ENCODE measurements around the gene C16orf92.

C16orf92 gene

DNA sequence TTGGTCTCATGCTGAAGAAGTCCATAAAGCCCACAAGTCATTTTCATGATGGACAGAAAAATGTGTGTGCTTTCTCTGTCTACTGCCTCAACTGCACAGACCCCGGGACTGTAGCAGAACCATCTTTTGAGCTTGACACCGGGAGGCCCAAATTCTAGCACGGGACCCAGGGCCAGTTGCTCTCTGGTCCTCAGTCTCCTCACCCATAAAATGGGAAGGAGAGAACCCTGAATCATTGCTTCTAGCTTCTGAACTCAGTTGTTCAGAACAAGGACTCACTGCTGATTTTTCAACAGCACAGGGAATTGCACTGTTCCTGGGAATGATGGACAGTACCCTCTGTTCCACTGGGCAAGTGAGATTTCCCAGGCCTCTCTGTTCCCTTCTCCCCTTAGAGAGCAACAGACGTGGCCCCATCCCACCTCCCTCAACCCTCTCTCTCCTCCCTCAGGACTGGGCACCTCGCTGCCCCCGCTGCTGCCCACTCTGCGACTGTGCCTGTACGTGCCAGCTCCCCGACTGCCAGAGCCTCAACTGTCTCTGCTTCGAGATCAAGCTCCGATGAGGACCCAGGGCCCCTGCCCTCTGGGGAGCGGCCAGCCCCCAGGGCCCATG lies 40.4 kb downstream of the C16orf92 start:
- DNase-seq, result no peak

DNA sequence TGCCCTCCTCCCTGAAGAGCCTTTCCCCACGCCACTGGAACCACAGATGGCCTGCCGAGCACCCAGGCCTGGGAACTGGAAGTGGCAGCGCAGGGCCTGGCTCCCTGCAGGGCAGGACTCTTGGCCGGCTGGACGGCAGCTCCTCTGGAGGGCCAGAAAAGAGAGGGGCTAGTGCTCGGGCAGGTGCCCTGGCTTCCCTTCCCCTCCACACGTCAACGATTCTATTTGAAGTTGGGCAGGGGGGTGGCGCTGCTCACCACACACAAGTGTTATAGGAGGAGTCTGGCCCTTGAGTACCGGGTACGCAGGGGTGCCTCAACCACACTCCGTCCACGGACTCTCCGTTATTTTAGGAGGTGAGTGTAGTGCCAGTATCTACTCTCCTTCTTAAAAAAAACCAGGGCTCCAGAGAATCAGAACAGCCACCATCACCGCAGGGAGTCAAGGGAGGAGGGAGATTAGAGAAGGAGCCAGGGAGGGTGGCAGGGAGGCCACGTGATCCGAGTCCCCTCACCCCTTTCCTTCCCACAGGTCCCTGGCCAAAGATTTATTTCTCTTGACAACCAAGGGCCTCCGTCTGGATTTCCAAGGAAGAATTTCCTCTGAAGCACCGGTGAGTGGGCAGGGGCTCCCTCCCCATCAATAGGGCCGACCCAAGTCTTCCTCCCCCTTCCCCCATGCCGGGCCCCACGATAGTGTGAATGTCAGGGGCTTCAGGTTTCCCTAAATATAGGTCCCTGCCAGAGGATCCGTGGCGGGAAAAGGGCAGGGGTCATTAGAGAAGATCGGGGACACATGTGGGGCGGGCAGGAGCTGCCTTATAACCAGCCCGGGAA lies 41.1 kb downstream of the C16orf92 start:
- peak; percentile 81 for DNase-seq

DNA sequence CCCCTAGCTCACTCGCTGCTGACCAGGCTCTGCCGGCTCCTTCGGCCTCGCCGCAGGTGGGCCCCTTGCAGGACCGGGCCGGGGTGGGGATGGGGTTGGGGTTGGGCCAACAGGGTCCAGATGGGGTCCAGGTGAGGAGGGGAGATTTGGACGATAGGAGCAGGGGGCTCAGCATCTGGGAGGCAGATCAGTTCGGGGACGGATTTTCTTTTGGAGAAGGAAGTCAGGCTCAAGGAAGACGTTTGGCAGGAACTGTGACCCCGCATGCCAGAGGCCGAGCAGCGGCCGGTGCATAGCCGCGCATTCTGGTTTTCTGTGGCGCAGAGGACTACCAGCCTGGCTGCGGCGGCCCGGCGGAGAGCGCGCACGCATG lies 41.7 kb downstream of the C16orf92 start:
- no peak for DNase-seq

DNA sequence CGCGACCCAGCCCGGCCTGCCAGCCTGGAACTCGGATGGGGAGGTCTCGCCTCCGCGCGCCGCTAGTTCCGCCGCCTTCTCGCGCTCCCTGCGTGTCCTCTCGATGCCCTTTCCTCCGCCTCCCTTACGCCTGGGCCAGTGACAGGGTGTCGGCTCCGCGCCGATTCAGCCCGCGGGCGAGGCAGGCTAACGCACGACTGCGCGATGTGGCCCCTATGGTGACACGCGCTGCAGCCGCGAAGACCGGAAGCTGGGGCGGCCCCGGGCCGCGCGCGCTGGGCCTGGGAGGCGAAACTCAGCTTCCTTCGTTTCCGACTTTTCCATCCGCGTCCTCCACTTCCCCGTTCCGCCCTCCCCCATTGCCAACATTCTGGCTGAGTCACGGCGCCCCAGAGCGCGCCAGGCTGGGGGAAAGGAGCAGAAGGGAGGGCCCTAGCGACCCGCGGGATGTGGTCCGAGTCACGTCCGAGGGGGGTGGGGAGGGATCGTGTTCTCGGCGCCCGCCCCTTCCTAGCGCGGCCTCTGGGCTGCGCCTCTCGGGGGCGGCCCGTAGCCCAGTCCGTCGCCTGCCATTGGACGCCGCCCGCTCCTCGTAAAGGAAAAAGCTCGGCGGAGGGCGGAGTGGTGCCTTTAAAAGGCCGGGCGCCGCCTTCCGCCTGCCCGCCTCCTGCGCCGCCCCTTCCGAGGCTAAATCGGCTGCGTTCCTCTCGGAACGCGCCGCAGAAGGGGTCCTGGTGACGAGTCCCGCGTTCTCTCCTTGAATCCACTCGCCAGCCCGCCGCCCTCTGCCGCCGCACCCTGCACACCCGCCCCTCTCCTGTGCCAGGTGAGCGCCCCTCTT lies 42.3 kb downstream of the C16orf92 start, which contains the start of gene ALDOA:
Gene ALDOA, plus strand, starts transcription at position 659 of the 841 bp plus-strand sequence. CDS start 1,138 bp downstream, outside the sequence.
- peak; percentile 99 for DNase-seq

DNA sequence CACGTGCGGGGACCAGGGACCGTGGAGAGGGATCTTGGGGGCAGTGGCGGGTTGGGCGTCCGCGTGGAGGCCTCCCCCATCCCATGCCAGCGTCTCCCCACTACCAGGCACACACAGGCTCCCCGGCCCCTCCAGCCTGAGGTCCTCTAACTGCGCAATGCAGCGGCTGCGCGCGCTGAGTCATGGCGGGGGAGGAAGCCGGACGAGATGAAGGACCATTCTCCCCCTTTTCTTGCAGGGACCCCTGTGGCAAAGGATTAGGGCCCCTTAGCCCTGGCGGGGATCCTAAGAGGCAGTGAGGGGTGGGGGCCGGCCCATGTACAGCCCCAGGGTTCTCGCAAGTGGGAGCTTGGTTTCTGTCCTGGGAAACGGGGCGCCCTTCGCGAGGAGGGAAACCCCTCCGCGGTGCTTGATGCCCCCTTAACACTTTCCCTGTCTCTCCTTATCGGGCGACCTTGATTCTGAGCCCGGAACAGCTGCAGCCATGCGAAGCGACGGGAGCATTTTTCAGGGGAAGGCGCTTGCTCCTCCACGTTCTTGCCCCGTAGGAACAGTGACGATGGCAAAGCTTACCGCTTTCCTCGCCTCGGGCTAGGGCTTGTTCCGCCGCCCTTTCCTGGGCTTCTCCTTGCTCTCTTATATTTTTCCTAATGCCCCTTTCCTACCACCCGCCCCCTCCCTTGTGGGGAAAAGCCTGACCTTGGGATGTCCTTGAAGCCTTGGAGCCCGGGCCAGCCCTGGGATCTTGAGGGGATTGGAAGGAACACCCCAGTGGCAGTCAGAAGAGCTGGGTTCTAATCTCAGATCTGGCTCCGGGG lies 43.2 kb downstream of the C16orf92 start:
- peak; percentile 61 for DNase-seq

DNA sequence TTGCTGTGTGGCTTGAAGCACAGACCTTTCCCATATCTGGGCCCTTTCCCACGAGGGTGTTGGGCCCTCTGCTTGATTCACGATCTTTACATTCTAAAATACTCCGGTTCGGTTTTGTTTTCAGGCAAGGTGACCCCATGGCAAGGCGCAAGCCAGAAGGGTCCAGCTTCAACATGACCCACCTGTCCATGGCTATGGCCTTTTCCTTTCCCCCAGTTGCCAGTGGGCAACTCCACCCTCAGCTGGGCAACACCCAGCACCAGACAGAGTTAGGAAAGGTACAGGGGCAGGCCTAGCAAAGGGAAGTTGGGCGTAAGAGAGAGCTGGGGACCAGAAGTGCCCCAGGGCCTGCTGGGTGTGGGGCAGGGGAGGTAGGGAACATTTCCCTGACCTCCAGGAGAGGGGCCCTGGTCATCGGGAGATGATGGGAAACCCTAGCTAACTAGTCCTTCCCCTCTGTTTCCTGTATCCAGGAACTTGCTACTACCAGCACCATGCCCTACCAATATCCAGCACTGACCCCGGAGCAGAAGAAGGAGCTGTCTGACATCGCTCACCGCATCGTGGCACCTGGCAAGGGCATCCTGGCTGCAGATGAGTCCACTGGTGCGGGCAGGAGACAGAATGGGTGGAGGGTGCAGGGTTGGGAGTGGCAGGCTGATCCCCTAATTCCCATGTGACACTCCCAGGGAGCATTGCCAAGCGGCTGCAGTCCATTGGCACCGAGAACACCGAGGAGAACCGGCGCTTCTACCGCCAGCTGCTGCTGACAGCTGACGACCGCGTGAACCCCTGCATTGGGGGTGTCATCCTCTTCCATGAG lies 44.0 kb downstream of the C16orf92 start:
- no peak for DNase-seq

DNA sequence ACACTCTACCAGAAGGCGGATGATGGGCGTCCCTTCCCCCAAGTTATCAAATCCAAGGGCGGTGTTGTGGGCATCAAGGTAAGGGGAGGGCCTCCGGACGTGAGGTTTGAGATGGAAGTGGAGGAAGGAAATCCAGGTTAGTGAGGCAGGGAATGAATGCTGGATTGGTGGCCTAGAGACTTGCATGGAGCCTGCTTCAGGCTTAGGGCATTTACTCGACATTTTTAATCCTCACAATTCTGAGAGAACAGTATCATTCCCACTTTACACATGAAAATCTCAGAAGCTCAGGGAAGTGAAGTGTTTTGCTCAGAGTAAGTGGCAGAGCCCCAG lies 44.6 kb downstream of the C16orf92 start:
- no peak for DNase-seq

DNA sequence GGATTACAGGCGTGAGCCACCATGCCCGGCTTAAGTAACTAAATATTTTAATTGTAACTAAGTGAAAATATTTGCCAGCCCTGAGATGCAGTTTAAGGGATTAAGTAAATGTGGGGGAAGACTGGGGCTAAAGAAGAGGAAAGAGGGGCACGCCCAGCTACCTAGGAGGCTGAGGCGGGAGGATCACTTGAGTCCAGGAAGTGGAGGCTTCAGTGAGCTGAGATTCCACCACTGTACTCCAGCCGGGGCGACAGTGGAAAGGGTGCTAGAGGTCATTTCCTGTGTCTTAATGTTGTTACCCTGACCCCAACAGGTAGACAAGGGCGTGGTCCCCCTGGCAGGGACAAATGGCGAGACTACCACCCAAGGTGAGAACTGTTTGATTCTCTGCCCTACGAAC lies 45.3 kb downstream of the C16orf92 start:
- no peak for DNase-seq

DNA sequence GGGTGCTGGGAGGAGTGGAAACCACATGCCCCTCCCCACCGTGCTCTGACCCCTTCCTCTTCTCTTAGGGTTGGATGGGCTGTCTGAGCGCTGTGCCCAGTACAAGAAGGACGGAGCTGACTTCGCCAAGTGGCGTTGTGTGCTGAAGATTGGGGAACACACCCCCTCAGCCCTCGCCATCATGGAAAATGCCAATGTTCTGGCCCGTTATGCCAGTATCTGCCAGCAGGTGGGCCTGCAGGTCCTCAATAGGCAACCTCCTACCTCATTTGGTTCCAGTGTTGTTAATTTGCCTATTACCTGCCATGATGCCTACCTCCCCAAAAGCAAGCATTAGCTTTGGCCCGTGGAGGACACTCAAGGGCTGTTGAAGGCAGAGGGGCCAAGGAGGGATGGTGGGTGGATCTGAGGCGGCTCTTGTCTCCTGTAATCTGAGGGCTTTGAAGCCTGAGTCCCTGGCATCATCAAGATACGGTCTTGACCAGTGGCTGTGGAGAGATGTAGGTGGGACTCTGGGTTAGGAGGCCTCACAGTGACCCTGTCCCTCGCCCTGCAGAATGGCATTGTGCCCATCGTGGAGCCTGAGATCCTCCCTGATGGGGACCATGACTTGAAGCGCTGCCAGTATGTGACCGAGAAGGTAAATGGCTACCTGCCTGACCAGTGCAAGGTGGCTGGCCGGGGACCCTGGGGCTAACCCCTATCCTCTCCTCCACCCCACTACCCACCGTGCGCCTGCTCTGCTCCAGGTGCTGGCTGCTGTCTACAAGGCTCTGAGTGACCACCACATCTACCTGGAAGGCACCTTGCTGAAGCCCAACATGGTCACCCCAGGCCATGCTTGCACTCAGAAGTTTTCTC lies 46.0 kb downstream of the C16orf92 start:
- peak; percentile 77 for DNase-seq

DNA sequence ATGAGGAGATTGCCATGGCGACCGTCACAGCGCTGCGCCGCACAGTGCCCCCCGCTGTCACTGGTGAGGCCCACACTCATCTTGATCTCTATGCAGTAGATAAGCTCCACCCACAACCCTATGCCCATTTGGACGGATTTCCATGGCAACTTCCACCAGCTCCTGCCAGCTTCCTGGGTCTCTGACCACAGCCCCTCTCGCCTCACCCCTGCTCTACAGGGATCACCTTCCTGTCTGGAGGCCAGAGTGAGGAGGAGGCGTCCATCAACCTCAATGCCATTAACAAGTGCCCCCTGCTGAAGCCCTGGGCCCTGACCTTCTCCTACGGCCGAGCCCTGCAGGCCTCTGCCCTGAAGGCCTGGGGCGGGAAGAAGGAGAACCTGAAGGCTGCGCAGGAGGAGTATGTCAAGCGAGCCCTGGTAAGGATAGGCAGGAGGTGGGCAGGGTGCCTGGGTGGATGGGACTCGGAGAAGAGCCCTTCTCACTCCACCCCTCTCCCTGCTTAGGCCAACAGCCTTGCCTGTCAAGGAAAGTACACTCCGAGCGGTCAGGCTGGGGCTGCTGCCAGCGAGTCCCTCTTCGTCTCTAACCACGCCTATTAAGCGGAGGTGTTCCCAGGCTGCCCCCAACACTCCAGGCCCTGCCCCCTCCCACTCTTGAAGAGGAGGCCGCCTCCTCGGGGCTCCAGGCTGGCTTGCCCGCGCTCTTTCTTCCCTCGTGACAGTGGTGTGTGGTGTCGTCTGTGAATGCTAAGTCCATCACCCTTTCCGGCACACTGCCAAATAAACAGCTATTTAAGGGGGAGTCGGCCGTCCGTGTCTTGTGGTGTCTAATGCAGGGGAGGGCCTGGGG lies 46.8 kb downstream of the C16orf92 start:
- no peak for DNase-seq

DNA sequence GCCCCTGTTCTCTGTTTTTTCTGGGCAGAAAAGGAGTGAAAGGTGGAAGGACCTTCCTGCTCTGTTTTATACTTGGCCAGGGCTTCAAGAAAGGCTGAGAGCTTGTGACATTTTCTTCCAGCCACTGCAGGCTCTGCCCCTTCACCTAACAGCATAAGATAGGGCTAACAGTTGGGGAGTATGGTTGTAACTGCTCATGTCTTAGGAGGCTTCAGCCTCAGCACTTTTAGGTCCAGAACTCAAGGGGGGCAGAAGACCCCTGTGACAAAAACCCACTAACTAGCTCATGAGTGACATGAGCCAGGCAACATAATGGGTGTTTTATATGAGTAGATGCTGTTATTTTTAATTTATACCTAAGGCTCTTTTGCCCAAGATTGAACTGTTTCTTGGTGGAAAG lies 47.5 kb downstream of the C16orf92 start:
- no peak for DNase-seq
